Fibroblast of lung (primary cell): ENCODE measurements around the gene FRY. TPM values are rescaled to one million over a fixed set of nuclear protein-coding genes. Genes with fewer than 3 reads are reported as not detected.
A peak's percentile ranks its signal among the peaks of the same experiment; 100 is the strongest.

Experiments used
- DNase-seq, 2 donors: peaks; one replicate each; pipeline versions ENCODE4 v3.0.0 to v3.0.0-alpha.2; 2010; ENCODE audit warnings: low read depth in 2 of 2
- H2AFZ ChIP-seq: 2 replicates; pipeline ENCODE4 v1.5.1; 2012; ENCODE audit warnings: low read length, control low read depth, inconsistent platforms
- H3K27ac ChIP-seq: 2 replicates; pipeline ENCODE4 v1.5.1; 2011; ENCODE audit warnings: low read length, control low read depth; ENCODE audit not compliant: insufficient read depth
- H3K27me3 ChIP-seq: 2 replicates; pipeline ENCODE4 v1.5.1; 2011; ENCODE audit warnings: mild to moderate bottlenecking, low read length; ENCODE audit not compliant: control insufficient read depth, insufficient read depth
- H3K36me3 ChIP-seq: 2 replicates; pipeline ENCODE4 v1.5.1; 2011; ENCODE audit warnings: low read length; ENCODE audit not compliant: control insufficient read depth, insufficient read depth
- H3K4me1 ChIP-seq: 2 replicates; pipeline ENCODE4 v1.5.1; 2011; ENCODE audit warnings: low read length; ENCODE audit not compliant: control insufficient read depth, insufficient read depth; ENCODE audit errors: extremely low read depth
- H3K4me2 ChIP-seq: 2 replicates; pipeline ENCODE4 v1.5.1; 2011; ENCODE audit warnings: low read length, control low read depth; ENCODE audit not compliant: insufficient read depth; ENCODE audit errors: extremely low read depth
- H3K4me3 ChIP-seq, 4 experiments: fragments of 200-600 bp in 1 of 4; sonication (generic) in 1 of 4; replicated peaks in 1 of 4; 2 replicates each; pipeline ENCODE4 v1.5.1; 2011 to 2016; ENCODE audit warnings: low read length in 4 of 4, low read depth in 3 of 4, mild to moderate bottlenecking in 3 of 4, control low read depth in 2 of 4, inconsistent platforms in 1 of 4, mixed read lengths in 1 of 4; ENCODE audit not compliant: insufficient read depth in 1 of 4; ENCODE audit errors: control extremely low read depth in 1 of 4
- H3K79me2 ChIP-seq: 2 replicates; pipeline ENCODE4 v1.5.1; 2012; ENCODE audit warnings: mild to moderate bottlenecking, low read length, inconsistent platforms; ENCODE audit not compliant: control insufficient read depth, insufficient read depth
- H3K9ac ChIP-seq: 2 replicates; pipeline ENCODE4 v1.5.1; 2011; ENCODE audit warnings: mild to moderate bottlenecking, low read length, control low read depth; ENCODE audit not compliant: insufficient read depth
- H3K9me3 ChIP-seq: 2 replicates; pipeline ENCODE4 v1.5.1; 2012; ENCODE audit warnings: low read depth, low read length; ENCODE audit not compliant: control insufficient read depth, insufficient read depth
- H4K20me1 ChIP-seq: 2 replicates; pipeline ENCODE4 v1.5.1; 2011; ENCODE audit warnings: low read length; ENCODE audit not compliant: control insufficient read depth, insufficient read depth; ENCODE audit errors: extremely low read depth
- CTCF ChIP-seq, 2 donors: IDR thresholded peaks in 1 of 2; conservative IDR thresholded peaks in 1 of 2; 1 replicate in 1 of 2; 2 replicates in 1 of 2; pipeline ENCODE4 v1.5.1; 2011 to 2012; ENCODE audit warnings: low read length in 2 of 2, control low read depth in 1 of 2, inconsistent platforms in 1 of 2, low read depth in 1 of 2, mild to moderate bottlenecking in 1 of 2
- EZH2 ChIP-seq: IDR thresholded peaks from 2 replicates; pipeline ENCODE4 v1.5.1; 2012; ENCODE audit warnings: low read length, control low read depth, mild to moderate bottlenecking; ENCODE audit errors: missing control alignments
- polyA plus RNA-seq, 2 donors: library from polyadenylated mRNA; depleted of rRNA in 1 of 2; stranded (reverse) in 1 of 2; unstranded in 1 of 2; fragments of >200 nt; gene quantifications; 2 replicates each; pipeline ENCODE4 v1.2.1, GENCODE V29; 2011 to 2012; ENCODE audit warnings: missing spikeins in 1 of 2
- total RNA-seq: library from RNA; depleted of rRNA; stranded (reverse); fragments of >200 nt; gene quantifications from 2 replicates; pipeline ENCODE4 v1.2.1, GENCODE V29; 2014

Gene FRY
- total and polyA plus RNA-seq, 2 donors (not counting 1 experiment from before 2014, with no cell fraction given): 8.8 to 18.3 TPM

- Histone ChIP-seq H3K36me3 (no peaks in the 10 kb centered on the region), H2AFZ (no peak overlapping the region), H3K27me3 (no peaks in the 10 kb centered on the region), H3K4me1 (peaks cover 15% of the 10 kb centered on the region), H3K27ac (no peak overlapping the region), H4K20me1 (no peaks in the 10 kb centered on the region), H3K9me3 (no peaks in the 10 kb centered on the region), H3K79me2 (no peaks in the 10 kb centered on the region), H3K4me2 (no peak overlapping the region), H3K9ac (no peak overlapping the region), H3K4me3 (no peak overlapping the region)
- DNase-seq: peak in 1 of 2 donors; percentile 67
- TF ChIP-seq EZH2 (no peak), CTCF (conservative IDR thresholded peaks at IDR 0.05 in 1 of 2, IDR thresholded peaks at IDR 0.05 in 1 of 2; ENCODE audit: low read depth in 1 of 2, low read length in 2 of 2) (no peak)
These were observed 197.9 kb downstream of the FRY start for GRCh38 chr13:32229443-32229842.

GRCh38 chr13:32232263-32232662 lies 200.7 kb downstream of the FRY start:
- no peak overlapping the region for H3K4me2 ChIP-seq
- H3K79me2 ChIP-seq: no peaks in the 10 kb centered on the region
- peaks cover 2% of the 10 kb centered on the region for H3K36me3 ChIP-seq
- no peaks in the 10 kb centered on the region for H3K27me3 ChIP-seq
- DNase-seq: no peak
- H3K4me1 ChIP-seq: no peaks in the 10 kb centered on the region
- no peaks in the 10 kb centered on the region for H3K9me3 ChIP-seq
- no peak overlapping the region for H3K4me3 ChIP-seq
- H3K27ac ChIP-seq: no peak overlapping the region
- no peaks in the 10 kb centered on the region for H4K20me1 ChIP-seq
- H3K9ac ChIP-seq: no peak overlapping the region
- H2AFZ ChIP-seq: no peak overlapping the region
- TF ChIP-seq EZH2 (no peak), CTCF (conservative IDR thresholded peaks at IDR 0.05 in 1 of 2, IDR thresholded peaks at IDR 0.05 in 1 of 2; ENCODE audit: low read depth in 1 of 2, low read length in 2 of 2) (no peak)

GRCh38 chr13:32233062-32233461 lies 201.5 kb downstream of the FRY start:
- no peak for TF ChIP-seq CTCF (conservative IDR thresholded peaks at IDR 0.05 in 1 of 2, IDR thresholded peaks at IDR 0.05 in 1 of 2; ENCODE audit: low read depth in 1 of 2, low read length in 2 of 2)
- TF ChIP-seq EZH2: no peak
- H3K27me3 ChIP-seq: no peaks in the 10 kb centered on the region
- H3K79me2 ChIP-seq: no peaks in the 10 kb centered on the region
- no peaks in the 10 kb centered on the region for H3K9me3 ChIP-seq
- peaks cover 2% of the 10 kb centered on the region for H3K36me3 ChIP-seq
- H3K4me3 ChIP-seq: no peak overlapping the region
- peak in 1 of 2 donors; percentile 26 for DNase-seq
- no peaks in the 10 kb centered on the region for H3K4me1 ChIP-seq
- H4K20me1 ChIP-seq: no peaks in the 10 kb centered on the region
- H3K9ac ChIP-seq: no peak overlapping the region
- no peak overlapping the region for H2AFZ ChIP-seq
- no peak overlapping the region for H3K27ac ChIP-seq
- no peak overlapping the region for H3K4me2 ChIP-seq
